NCI-H2227 (cell line): Measurements from ENCODE around the gene ZNF57.
"Not testable (repeated sequence)": the region's sequence is repeated elsewhere in the genome, so short reads cannot be mapped to it uniquely, and the experiment has no call there.

Experiments used
- DNase-seq: peaks from one replicate; lab custom pipeline; 2025; ENCODE audit not compliant: unreplicated experiment; lab: John Stamatoyannopoulos, UW

The ZNF57 gene

GRCh38 chr19:2900296-2901252 lies at the start of gene ZNF57:
Gene ZNF57 (plus strand): TSS chr19:2900928. CDS start chr19:2901046, 118 bp downstream.
- DNase-seq = peak; percentile 98

GRCh38 chr19:2852598-2852997 lies 48.1 kb upstream of the ZNF57 start:
- DNase-seq = no peak

- DNase-seq = no peak
These were observed 47.6 kb upstream of the ZNF57 start for GRCh38 chr19:2853015-2853606.

- no peak for DNase-seq
These were observed 45.9 kb upstream of the ZNF57 start for GRCh38 chr19:2854849-2855248.

- no peak for DNase-seq
These were observed 44.2 kb upstream of the ZNF57 start for GRCh38 chr19:2856457-2857050.

- DNase-seq = no peak
These were observed 41.9 kb upstream of the ZNF57 start for GRCh38 chr19:2858864-2859263.

GRCh38 chr19:2863816-2864215 lies 36.9 kb upstream of the ZNF57 start:
- DNase-seq = no peak

- no peak for DNase-seq
These were observed 35.2 kb upstream of the ZNF57 start for GRCh38 chr19:2865334-2866100.

GRCh38 chr19:2866495-2867024 lies 34.2 kb upstream of the ZNF57 start:
- no peak for DNase-seq

GRCh38 chr19:2867025-2867991 lies 33.4 kb upstream of the ZNF57 start, which contains the start of gene ZNF556:
Gene ZNF556 (plus strand): TSS chr19:2867335. CDS start chr19:2867422, 87 bp downstream.
- DNase-seq = peak; percentile 67

- no peak for DNase-seq
These were observed 31.1 kb upstream of the ZNF57 start for GRCh38 chr19:2869618-2870017.

GRCh38 chr19:2872175-2872574 lies 28.6 kb upstream of the ZNF57 start:
- DNase-seq = not testable (repeated sequence)

- no peak for DNase-seq
These were observed 23.1 kb upstream of the ZNF57 start for GRCh38 chr19:2877398-2878331.

GRCh38 chr19:2883686-2884439 lies 16.9 kb upstream of the ZNF57 start:
- DNase-seq = no peak

- DNase-seq = no peak
These were observed 15.0 kb upstream of the ZNF57 start for GRCh38 chr19:2885736-2886135.

- peak; percentile 68 for DNase-seq
These were observed 13.3 kb upstream of the ZNF57 start for GRCh38 chr19:2887391-2887914.

GRCh38 chr19:2888731-2889224 lies 11.9 kb upstream of the ZNF57 start:
- no peak for DNase-seq
